ENCODE measurements around the gene NEAT1. TPM values are rescaled to one million over a fixed set of nuclear protein-coding genes. Genes with fewer than 3 reads are reported as not detected.
"Not testable (repeated sequence)": the region's sequence is repeated elsewhere in the genome, so short reads cannot be mapped to it uniquely, and the experiment has no call there.

Gene NEAT1
- total RNA-seq, 3 donors from 2014 or later, result 323 to 391 (median 351) TPM

DNA sequence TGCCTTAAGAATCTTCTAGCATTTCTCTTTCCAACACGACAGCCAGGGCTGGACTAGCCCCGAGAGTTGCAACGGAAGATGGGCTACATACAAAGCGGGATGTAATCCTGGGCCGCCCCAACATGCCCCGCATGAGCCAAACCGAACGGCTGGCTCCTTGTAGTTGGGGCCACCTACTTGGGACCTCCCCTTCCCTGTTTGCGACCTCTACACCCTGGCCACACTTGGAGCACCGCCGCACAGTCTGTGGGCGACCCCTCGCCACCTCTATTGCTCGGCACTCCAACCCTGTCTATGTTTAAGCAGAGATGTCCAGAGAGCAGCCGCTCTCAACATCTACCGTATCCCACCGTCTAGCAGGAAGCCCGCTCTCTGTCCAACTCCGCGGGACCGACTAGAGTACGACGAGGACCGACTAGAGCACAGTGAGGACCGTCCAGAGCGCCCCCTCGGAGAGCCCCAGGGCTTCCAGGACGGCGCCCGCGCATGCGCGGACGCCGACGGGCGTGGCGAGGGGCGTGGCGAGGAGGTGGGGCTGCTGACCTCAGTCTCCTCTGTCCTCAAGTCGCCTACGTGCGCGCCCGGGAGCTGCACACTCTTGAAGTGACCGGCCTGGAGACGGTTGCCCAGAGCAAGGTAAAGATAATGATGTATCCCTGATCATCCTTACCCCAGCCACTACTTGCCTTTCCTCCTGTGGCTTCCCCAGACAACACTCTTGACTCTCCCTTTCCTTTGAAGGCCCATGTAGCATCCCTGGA lies 32.3 kb downstream of the NEAT1 start:
- no peaks in the 10 kb centered on the region for H3K9me3 ChIP-seq
- no peaks in the 10 kb centered on the region for H3K27me3 ChIP-seq
- peak; percentile 77 to 86 for DNase-seq (ENCODE audit: low spot score in 2 of 2)
- peak overlapping the region; percentile 86 to 90 for H3K27ac ChIP-seq
- TF ChIP-seq POLR2AphosphoS5 (IDR thresholded peaks at IDR 0.05), result peak; percentile 48 to 59 (median 57)
- TF ChIP-seq, protein P1, sequence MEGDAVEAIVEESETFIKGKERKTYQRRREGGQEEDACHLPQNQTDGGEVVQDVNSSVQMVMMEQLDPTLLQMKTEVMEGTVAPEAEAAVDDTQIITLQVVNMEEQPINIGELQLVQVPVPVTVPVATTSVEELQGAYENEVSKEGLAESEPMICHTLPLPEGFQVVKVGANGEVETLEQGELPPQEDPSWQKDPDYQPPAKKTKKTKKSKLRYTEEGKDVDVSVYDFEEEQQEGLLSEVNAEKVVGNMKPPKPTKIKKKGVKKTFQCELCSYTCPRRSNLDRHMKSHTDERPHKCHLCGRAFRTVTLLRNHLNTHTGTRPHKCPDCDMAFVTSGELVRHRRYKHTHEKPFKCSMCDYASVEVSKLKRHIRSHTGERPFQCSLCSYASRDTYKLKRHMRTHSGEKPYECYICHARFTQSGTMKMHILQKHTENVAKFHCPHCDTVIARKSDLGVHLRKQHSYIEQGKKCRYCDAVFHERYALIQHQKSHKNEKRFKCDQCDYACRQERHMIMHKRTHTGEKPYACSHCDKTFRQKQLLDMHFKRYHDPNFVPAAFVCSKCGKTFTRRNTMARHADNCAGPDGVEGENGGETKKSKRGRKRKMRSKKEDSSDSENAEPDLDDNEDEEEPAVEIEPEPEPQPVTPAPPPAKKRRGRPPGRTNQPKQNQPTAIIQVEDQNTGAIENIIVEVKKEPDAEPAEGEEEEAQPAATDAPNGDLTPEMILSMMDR (IDR thresholded peaks at IDR 0.05), result no peak
- TF ChIP-seq POLR2A (IDR thresholded peaks at IDR 0.05), result peak; percentile 56
- no peaks in the 10 kb centered on the region for H3K36me3 ChIP-seq
- intact Hi-C loops (cut with DNase I; ENCODE audit: low total_unique reads), result no loop called here
- peak overlapping the region; percentile 50 to 70 (median 56) for H3K4me3 ChIP-seq
- H3K4me1 ChIP-seq, result peaks cover 0 to 3% of the 10 kb centered on the region in 2 donors

DNA sequence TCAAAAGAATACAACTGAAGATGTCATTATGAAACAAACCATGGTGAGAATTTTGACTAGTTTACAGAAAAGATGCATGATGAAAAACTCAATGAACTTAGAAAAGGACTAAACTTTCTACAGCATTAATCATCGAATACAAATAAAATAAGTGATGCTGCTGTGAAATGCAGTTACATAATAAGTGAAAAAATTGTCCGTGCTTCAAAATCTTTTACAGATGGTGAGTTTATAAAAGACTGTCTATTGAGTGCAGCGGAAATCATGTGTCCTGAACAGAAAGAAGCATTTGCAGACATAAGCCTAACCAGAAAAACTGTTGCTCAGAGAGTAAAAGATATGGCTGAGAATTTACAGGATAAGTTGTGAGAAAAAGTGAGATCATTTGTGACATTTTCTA lies 33.8 kb downstream of the NEAT1 start:
- no peak for DNase-seq (ENCODE audit: low spot score in 2 of 2)
- no peak overlapping the region for H3K27ac ChIP-seq
- H3K36me3 ChIP-seq, result no peaks in the 10 kb centered on the region
- intact Hi-C loops (cut with DNase I; ENCODE audit: low total_unique reads), result no loop called here
- H3K4me3 ChIP-seq, result peak overlapping the region in 1 of 3 donors; percentile 33
- H3K9me3 ChIP-seq, result no peaks in the 10 kb centered on the region
- peaks cover 0 to 3% of the 10 kb centered on the region in 2 donors for H3K4me1 ChIP-seq
- no peaks in the 10 kb centered on the region for H3K27me3 ChIP-seq
- TF ChIP-seq POLR2A (IDR thresholded peaks at IDR 0.05) (no peak), POLR2AphosphoS5 (IDR thresholded peaks at IDR 0.05) (no peak)

DNA sequence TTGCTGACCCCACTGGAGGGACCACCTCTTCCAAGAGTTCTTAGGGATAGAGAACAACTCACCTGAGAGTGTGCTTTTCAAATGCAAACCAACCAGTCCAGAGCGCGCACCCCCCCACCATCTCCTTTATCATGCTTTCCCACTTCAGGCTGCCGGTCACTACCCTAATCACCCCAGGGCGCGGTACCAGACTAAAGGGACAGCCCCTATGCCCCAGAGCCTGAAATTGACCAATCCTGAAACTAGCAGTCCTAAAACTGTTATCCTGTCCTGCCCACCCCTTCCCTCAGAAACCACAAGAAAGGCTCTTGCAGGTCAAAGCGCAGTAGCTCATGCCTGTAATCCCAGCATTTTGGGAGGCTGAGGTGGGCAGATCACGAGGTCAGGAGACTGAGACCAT lies 37.0 kb downstream of the NEAT1 start:
- Histone ChIP-seq H3K27me3 (no peaks in the 10 kb centered on the region), H3K9me3 (no peaks in the 10 kb centered on the region), H3K4me1 (peaks cover 0 to 3% of the 10 kb centered on the region in 2 donors), H3K4me3 (no peak overlapping the region), H3K27ac (no peak overlapping the region), H3K36me3 (no peaks in the 10 kb centered on the region)
- TF ChIP-seq, protein P1 (IDR thresholded peaks at IDR 0.05), result no peak
- TF ChIP-seq POLR2A (IDR thresholded peaks at IDR 0.05) (no peak), POLR2AphosphoS5 (IDR thresholded peaks at IDR 0.05) (no peak)
- no peak for DNase-seq (ENCODE audit: low spot score in 2 of 2)
- intact Hi-C loops (cut with DNase I; ENCODE audit: low total_unique reads), result no loop called here

DNA sequence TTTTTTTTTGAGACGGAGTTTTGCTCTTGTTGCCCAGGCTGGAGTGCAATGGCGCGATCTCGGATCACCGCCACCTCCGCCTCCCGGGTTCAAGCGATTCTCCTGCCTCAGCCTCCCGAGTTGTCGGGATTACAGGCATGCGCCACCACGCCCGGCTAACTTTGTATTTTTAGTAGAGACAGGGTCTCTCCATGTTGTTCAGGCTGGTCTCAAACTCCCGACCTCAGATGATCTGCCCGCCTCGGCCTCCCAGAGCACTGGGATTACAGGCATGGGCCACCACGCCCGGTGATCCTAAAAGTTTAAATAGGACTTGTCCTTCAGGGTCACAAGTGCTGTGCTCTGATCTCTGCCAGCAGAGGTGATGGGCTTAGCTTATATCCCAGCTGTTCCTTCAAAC lies 42.9 kb downstream of the NEAT1 start:
- H3K36me3 ChIP-seq; H3K27me3 ChIP-seq; DNase-seq (ENCODE audit: low spot score in 2 of 2); intact Hi-C loops (cut with DNase I; ENCODE audit: low total_unique reads); H3K4me3 ChIP-seq; H3K9me3 ChIP-seq; H3K4me1 ChIP-seq; H3K27ac ChIP-seq: not testable (repeated sequence)

DNA sequence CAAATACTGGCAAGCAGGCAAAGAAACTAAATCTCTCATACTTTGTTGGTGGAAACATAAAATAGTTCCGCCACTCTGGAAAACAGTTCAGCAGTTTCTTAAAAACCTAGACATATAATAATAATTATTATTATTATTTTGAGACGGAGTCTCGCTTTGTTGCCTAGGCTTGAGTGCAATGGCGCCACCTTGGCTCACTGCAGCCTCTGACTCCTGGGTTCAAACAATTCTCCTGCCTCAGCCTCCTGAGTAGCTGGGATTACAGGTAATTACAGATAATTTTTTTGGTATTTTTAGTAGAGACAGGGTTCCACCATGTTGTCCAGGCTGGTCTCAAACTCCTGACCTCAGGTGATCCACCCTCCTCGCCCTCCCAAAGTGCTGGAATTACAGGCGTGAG lies 44.7 kb downstream of the NEAT1 start:
- H3K27ac ChIP-seq; intact Hi-C loops (cut with DNase I; ENCODE audit: low total_unique reads); DNase-seq (ENCODE audit: low spot score in 2 of 2); H3K4me3 ChIP-seq; H3K36me3 ChIP-seq; H3K27me3 ChIP-seq; H3K4me1 ChIP-seq; H3K9me3 ChIP-seq: not testable (repeated sequence)

DNA sequence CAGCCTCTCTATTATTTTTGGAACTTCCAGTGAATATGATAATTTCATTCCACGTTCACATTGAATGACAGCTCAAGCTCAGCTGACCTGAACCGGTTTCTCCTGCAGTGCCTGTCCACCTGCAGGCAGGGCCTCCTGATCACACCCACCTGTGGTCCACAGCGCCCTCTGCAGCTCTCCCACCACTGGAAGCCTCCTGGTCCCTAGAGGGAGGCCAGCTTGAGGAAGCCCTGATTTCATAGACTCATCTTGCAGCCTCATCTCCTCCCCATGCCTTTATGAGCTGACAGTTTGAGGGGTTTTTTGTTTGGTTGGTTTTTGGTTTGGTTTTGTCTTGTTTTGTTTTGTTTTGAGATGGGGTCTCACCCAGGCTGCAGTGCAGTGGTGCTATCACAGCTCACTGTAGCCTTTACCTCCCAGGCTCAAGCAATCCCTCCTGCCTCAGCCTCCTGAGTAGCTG lies 46.3 kb downstream of the NEAT1 start:
- Histone ChIP-seq H3K36me3 (no peaks in the 10 kb centered on the region), H3K4me1 (peaks cover 8 to 9% of the 10 kb centered on the region in 2 donors), H3K4me3 (no peak overlapping the region), H3K9me3 (no peaks in the 10 kb centered on the region), H3K27me3 (no peaks in the 10 kb centered on the region), H3K27ac (no peak overlapping the region)
- peak; percentile 84 to 90 for DNase-seq (ENCODE audit: low spot score in 2 of 2)
- TF ChIP-seq POLR2AphosphoS5 (IDR thresholded peaks at IDR 0.05), result peak; percentile 38 to 69 (median 41)
- TF ChIP-seq, protein P1 (IDR thresholded peaks at IDR 0.05), result peak; percentile 65 to 93 (median 71)
- no peak for TF ChIP-seq POLR2A (IDR thresholded peaks at IDR 0.05)
- intact Hi-C loops (cut with DNase I; ENCODE audit: low total_unique reads), result no loop called here
